ENCODE results near the gene SLC16A9.

Gene SLC16A9

DNA sequence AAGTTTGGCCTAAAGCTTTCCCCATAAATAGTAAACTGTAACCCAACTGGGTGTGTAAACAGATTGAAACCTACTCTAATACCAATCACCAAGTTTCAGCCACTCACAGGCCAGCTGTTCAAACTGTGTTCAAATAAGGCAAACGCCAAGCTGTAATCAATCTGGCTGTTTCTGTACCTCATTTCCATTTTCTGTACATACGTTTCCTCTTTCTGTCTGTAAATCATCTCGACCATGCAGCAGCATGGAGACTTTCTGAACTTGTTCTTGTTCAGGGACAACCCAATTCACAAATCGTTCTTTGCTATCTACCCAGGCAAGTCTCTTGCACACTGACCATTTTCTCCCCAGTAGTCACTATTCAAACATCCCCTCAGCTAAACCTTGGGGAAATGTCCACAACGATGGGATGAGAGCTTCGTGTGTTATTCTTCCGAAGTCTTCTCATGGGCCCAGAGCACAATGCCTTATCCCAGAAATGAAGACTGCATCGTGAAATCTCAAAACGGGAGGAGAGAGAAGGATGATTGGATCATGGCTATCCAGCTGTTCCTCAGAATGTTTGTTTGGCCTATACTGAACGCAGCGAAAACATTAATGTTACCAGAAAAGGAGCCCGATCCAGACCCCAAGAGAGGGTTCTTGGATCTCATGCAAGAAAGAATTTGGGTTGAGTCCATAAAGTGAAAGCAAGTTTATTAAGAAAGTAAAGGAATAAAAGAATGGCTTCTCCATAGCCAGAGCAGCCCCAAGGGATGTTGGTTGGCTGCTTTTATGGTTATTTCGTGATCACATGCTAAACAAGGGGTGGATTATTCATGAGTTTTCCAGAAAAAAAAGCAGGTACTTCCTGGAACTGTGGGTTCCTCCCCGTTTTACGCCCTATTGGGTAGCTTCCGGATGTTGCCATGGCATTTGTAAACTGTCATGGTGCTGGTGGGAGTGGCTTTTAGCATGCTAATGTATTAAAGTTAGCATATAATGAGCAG lies 86.2 kb downstream of the SLC16A9 start:
- Histone ChIP-seq H3K4me2 (ENCODE audit: low read length, poor library complexity, severe bottlenecking) (no peak overlapping the region), H2BK5ac (ENCODE audit: low read depth, low read length, poor library complexity, severe bottlenecking) (no peak overlapping the region), H2AFZ (ENCODE audit: low read depth, low read length) (no peak overlapping the region), H3K79me1 (replicated peaks; ENCODE audit: low read length, poor library complexity, severe bottlenecking) (no peaks in the 10 kb centered on the region), H2AK5ac (ENCODE audit: low read length, severe bottlenecking) (no peak overlapping the region), H3K23ac (ENCODE audit: low read length in 2 of 2) (no peak overlapping the region), H3K9me3 (ENCODE audit: control insufficient read depth, low read length) (no peaks in the 10 kb centered on the region), H3K14ac (ENCODE audit: low read length in 2 of 2) (no peak overlapping the region), H3K36me3 (ENCODE audit: control insufficient read depth in 1 of 2, insufficient read depth in 2 of 2, low read depth in 1 of 2, low read length in 2 of 2) (no peaks in the 10 kb centered on the region), H3K4me1 (ENCODE audit: control insufficient read depth, insufficient read depth, low read depth, low read length) (no peaks in the 10 kb centered on the region), H4K91ac (ENCODE audit: low read length) (no peak overlapping the region), H3K27me3 (ENCODE audit: control insufficient read depth in 1 of 2, insufficient read depth in 1 of 2, low read length in 2 of 2) (peaks cover 1 to 2% of the 10 kb centered on the region in 2 experiments), H3K9ac (ENCODE audit: low read length) (peak overlapping the region; percentile 43), H2BK12ac (ENCODE audit: low read length in 2 of 2) (no peak overlapping the region), H2BK120ac (ENCODE audit: low read depth, low read length) (no peak overlapping the region), H2BK15ac (ENCODE audit: low read depth, poor library complexity, severe bottlenecking) (no peak overlapping the region), H3K18ac (ENCODE audit: low read depth in 1 of 2, low read length in 2 of 2) (no peak overlapping the region), H3K4me3 (ENCODE audit: insufficient read depth in 1 of 2, low read depth in 1 of 2, low read length in 2 of 2) (peak overlapping the region in 1 of 2 experiments; percentile 49), H3K4ac (ENCODE audit: low read depth in 1 of 2, low read length in 2 of 2) (no peak overlapping the region), H3K27ac (ENCODE audit: low read length, poor library complexity, severe bottlenecking) (no peak overlapping the region), H4K8ac (ENCODE audit: low read length) (no peak overlapping the region)
- WGBS = 92% methylated on average over 16 of the region's 16 CpGs
- DNase-seq = no peak

- H3K4me2 ChIP-seq (ENCODE audit: low read length, poor library complexity, severe bottlenecking) = no peak overlapping the region
- H2BK15ac ChIP-seq (ENCODE audit: low read depth, poor library complexity, severe bottlenecking) = no peak overlapping the region
- no peak overlapping the region for H2BK5ac ChIP-seq (ENCODE audit: low read depth, low read length, poor library complexity, severe bottlenecking)
- H3K4ac ChIP-seq (ENCODE audit: low read depth in 1 of 2, low read length in 2 of 2) = no peak overlapping the region
- H3K9me3 ChIP-seq (ENCODE audit: control insufficient read depth, low read length) = no peaks in the 10 kb centered on the region
- no peak overlapping the region for H4K91ac ChIP-seq (ENCODE audit: low read length)
- no peaks in the 10 kb centered on the region for H3K27me3 ChIP-seq (ENCODE audit: control insufficient read depth in 1 of 2, insufficient read depth in 1 of 2, low read length in 2 of 2)
- WGBS = 73% methylated on average over 16 of the region's 16 CpGs
- no peaks in the 10 kb centered on the region for H3K4me1 ChIP-seq (ENCODE audit: control insufficient read depth, insufficient read depth, low read depth, low read length)
- no peak overlapping the region for H2BK12ac ChIP-seq (ENCODE audit: low read length in 2 of 2)
- no peak overlapping the region for H3K9ac ChIP-seq (ENCODE audit: low read length)
- DNase-seq = peak; percentile 70
- H4K8ac ChIP-seq (ENCODE audit: low read length) = no peak overlapping the region
- H2AK5ac ChIP-seq (ENCODE audit: low read length, severe bottlenecking) = no peak overlapping the region
- no peak overlapping the region for H2BK120ac ChIP-seq (ENCODE audit: low read depth, low read length)
- no peak overlapping the region for H3K23ac ChIP-seq (ENCODE audit: low read length in 2 of 2)
- H3K79me1 ChIP-seq (replicated peaks; ENCODE audit: low read length, poor library complexity, severe bottlenecking) = no peaks in the 10 kb centered on the region
- H3K18ac ChIP-seq (ENCODE audit: low read depth in 1 of 2, low read length in 2 of 2) = no peak overlapping the region
- no peaks in the 10 kb centered on the region for H3K36me3 ChIP-seq (ENCODE audit: control insufficient read depth in 1 of 2, insufficient read depth in 2 of 2, low read depth in 1 of 2, low read length in 2 of 2)
- H3K14ac ChIP-seq (ENCODE audit: low read length in 2 of 2) = no peak overlapping the region
- no peak overlapping the region for H3K27ac ChIP-seq (ENCODE audit: low read length, poor library complexity, severe bottlenecking)
- no peak overlapping the region for H2AFZ ChIP-seq (ENCODE audit: low read depth, low read length)
- H3K4me3 ChIP-seq (ENCODE audit: insufficient read depth in 1 of 2, low read depth in 1 of 2, low read length in 2 of 2) = no peak overlapping the region
Observed at GRCh38 chr10:59622320-59623132, 87.1 kb downstream of the SLC16A9 start.

DNA sequence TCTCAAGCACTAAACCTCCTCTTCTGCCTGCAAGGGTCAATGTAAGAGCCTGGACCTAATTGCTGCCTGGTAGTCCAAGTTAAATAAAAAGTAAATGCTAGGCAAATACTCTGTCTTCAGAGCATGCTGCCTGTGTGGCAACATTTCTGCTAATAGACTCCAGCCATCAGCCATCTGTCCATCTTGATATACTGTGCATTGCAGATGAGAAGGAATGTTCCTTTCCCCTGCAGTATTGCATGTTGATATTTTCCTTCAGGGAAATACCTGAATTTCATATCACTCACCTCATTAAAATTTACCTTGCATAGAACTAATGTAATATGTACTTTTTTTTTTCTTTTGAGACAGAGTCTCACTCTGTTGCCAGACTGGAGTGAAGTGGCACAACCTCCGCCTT lies 87.9 kb downstream of the SLC16A9 start:
- no peaks in the 10 kb centered on the region for H3K9me3 ChIP-seq (ENCODE audit: control insufficient read depth, low read length)
- WGBS = 100% methylated on average over 1 of the region's 1 CpG
- no peak overlapping the region for H3K14ac ChIP-seq (ENCODE audit: low read length in 2 of 2)
- no peak overlapping the region for H2BK5ac ChIP-seq (ENCODE audit: low read depth, low read length, poor library complexity, severe bottlenecking)
- no peak overlapping the region for H4K8ac ChIP-seq (ENCODE audit: low read length)
- no peak overlapping the region for H3K9ac ChIP-seq (ENCODE audit: low read length)
- no peak overlapping the region for H2BK12ac ChIP-seq (ENCODE audit: low read length in 2 of 2)
- H2AFZ ChIP-seq (ENCODE audit: low read depth, low read length) = no peak overlapping the region
- no peak overlapping the region for H3K4ac ChIP-seq (ENCODE audit: low read depth in 1 of 2, low read length in 2 of 2)
- H3K23ac ChIP-seq (ENCODE audit: low read length in 2 of 2) = no peak overlapping the region
- H3K18ac ChIP-seq (ENCODE audit: low read depth in 1 of 2, low read length in 2 of 2) = no peak overlapping the region
- H4K91ac ChIP-seq (ENCODE audit: low read length) = no peak overlapping the region
- H2BK120ac ChIP-seq (ENCODE audit: low read depth, low read length) = no peak overlapping the region
- no peaks in the 10 kb centered on the region for H3K79me1 ChIP-seq (replicated peaks; ENCODE audit: low read length, poor library complexity, severe bottlenecking)
- no peaks in the 10 kb centered on the region for H3K4me1 ChIP-seq (ENCODE audit: control insufficient read depth, insufficient read depth, low read depth, low read length)
- DNase-seq = no peak
- no peak overlapping the region for H3K4me2 ChIP-seq (ENCODE audit: low read length, poor library complexity, severe bottlenecking)
- no peak overlapping the region for H3K27ac ChIP-seq (ENCODE audit: low read length, poor library complexity, severe bottlenecking)
- H2AK5ac ChIP-seq (ENCODE audit: low read length, severe bottlenecking) = no peak overlapping the region
- H3K4me3 ChIP-seq (ENCODE audit: insufficient read depth in 1 of 2, low read depth in 1 of 2, low read length in 2 of 2) = no peak overlapping the region
- H2BK15ac ChIP-seq (ENCODE audit: low read depth, poor library complexity, severe bottlenecking) = no peak overlapping the region
- H3K27me3 ChIP-seq (ENCODE audit: control insufficient read depth in 1 of 2, insufficient read depth in 1 of 2, low read length in 2 of 2) = no peaks in the 10 kb centered on the region
- no peaks in the 10 kb centered on the region for H3K36me3 ChIP-seq (ENCODE audit: control insufficient read depth in 1 of 2, insufficient read depth in 2 of 2, low read depth in 1 of 2, low read length in 2 of 2)

DNA sequence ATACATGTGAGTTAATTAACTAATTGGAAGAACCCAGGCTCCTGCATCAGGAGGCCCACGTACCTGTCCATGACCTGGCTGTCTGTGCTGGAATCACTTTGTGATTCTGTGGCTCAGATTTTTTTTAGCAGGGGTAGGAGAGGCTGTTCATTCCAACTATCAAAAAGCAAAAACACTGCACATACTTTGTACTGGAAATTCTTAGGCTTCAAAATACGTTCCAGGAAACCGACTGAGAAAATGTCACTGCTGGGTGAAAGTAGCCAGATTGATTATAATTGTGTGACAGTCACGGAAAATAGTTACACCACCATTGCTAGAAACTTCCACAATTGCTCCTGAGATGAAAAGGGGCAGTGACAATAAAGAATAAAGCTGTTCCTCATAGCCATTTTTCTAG lies 91.0 kb downstream of the SLC16A9 start:
- Histone ChIP-seq H3K27ac (ENCODE audit: low read length, poor library complexity, severe bottlenecking) (no peak overlapping the region), H3K4me2 (ENCODE audit: low read length, poor library complexity, severe bottlenecking) (no peak overlapping the region), H3K18ac (ENCODE audit: low read depth in 1 of 2, low read length in 2 of 2) (no peak overlapping the region), H3K4me3 (ENCODE audit: insufficient read depth in 1 of 2, low read depth in 1 of 2, low read length in 2 of 2) (no peak overlapping the region), H2BK12ac (ENCODE audit: low read length in 2 of 2) (no peak overlapping the region), H3K36me3 (ENCODE audit: control insufficient read depth in 1 of 2, insufficient read depth in 2 of 2, low read depth in 1 of 2, low read length in 2 of 2) (no peaks in the 10 kb centered on the region), H4K8ac (ENCODE audit: low read length) (no peak overlapping the region), H3K4ac (ENCODE audit: low read depth in 1 of 2, low read length in 2 of 2) (no peak overlapping the region), H2BK120ac (ENCODE audit: low read depth, low read length) (no peak overlapping the region), H3K9me3 (ENCODE audit: control insufficient read depth, low read length) (no peaks in the 10 kb centered on the region), H3K4me1 (ENCODE audit: control insufficient read depth, insufficient read depth, low read depth, low read length) (no peaks in the 10 kb centered on the region), H2BK5ac (ENCODE audit: low read depth, low read length, poor library complexity, severe bottlenecking) (no peak overlapping the region), H3K23ac (ENCODE audit: low read length in 2 of 2) (no peak overlapping the region), H2AFZ (ENCODE audit: low read depth, low read length) (no peak overlapping the region), H2BK15ac (ENCODE audit: low read depth, poor library complexity, severe bottlenecking) (no peak overlapping the region), H4K91ac (ENCODE audit: low read length) (no peak overlapping the region), H3K14ac (ENCODE audit: low read length in 2 of 2) (no peak overlapping the region), H2AK5ac (ENCODE audit: low read length, severe bottlenecking) (no peak overlapping the region), H3K27me3 (ENCODE audit: control insufficient read depth in 1 of 2, insufficient read depth in 1 of 2, low read length in 2 of 2) (no peaks in the 10 kb centered on the region), H3K79me1 (replicated peaks; ENCODE audit: low read length, poor library complexity, severe bottlenecking) (no peaks in the 10 kb centered on the region), H3K9ac (ENCODE audit: low read length) (no peak overlapping the region)
- 97% methylated on average over 3 of the region's 4 CpGs for WGBS
- DNase-seq = no peak

Data from mesenchymal stem cell (in vitro differentiated cells and primary cell).